ENCODE data around the gene CDC42BPG.

GRCh38 chr11:64858467-64859263 lies 14.2 kb upstream of the CDC42BPG start:
- TF ChIP-seq CTCF (IDR thresholded peaks at IDR 0.05 in 2 of 3, conservative IDR thresholded peaks at IDR 0.05 in 1 of 3; ENCODE audit: control insufficient read depth in 2 of 3, extremely low read depth in 1 of 3, insufficient read depth in 1 of 3, low read depth in 3 of 3, low read length in 3 of 3) (no peak), JUND (IDR thresholded peaks at IDR 0.05; ENCODE audit: low read depth, low read length) (no peak), MYC (IDR thresholded peaks at IDR 0.05; ENCODE audit: insufficient read depth, insufficient read length, insufficient replicate concordance, low read length, severe bottlenecking) (no peak), POLR2AphosphoS5 (IDR thresholded peaks at IDR 0.05; ENCODE audit: low read length) (no peak), NFYB (IDR thresholded peaks at IDR 0.05; ENCODE audit: insufficient read depth, low read depth, low read length) (no peak), YY1 (IDR thresholded peaks at IDR 0.05; ENCODE audit: low read depth, low read length) (no peak), POLR2A (IDR thresholded peaks at IDR 0.05; ENCODE audit: low read depth, low read length) (peak; percentile 49; the same call in 1 of the 2 replicates), ATF7 (IDR thresholded peaks at IDR 0.05; ENCODE audit: low read depth) (no peak), EZH2 (IDR thresholded peaks at IDR 0.05; ENCODE audit: borderline replicate concordance, control insufficient read depth, low read depth, low read length) (no peak)
- TF ChIP-seq, protein P1, sequence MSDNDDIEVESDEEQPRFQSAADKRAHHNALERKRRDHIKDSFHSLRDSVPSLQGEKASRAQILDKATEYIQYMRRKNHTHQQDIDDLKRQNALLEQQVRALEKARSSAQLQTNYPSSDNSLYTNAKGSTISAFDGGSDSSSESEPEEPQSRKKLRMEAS (IDR thresholded peaks at IDR 0.05; ENCODE audit: low read depth, low read length) = no peak
- TF ChIP-seq, protein P2, sequence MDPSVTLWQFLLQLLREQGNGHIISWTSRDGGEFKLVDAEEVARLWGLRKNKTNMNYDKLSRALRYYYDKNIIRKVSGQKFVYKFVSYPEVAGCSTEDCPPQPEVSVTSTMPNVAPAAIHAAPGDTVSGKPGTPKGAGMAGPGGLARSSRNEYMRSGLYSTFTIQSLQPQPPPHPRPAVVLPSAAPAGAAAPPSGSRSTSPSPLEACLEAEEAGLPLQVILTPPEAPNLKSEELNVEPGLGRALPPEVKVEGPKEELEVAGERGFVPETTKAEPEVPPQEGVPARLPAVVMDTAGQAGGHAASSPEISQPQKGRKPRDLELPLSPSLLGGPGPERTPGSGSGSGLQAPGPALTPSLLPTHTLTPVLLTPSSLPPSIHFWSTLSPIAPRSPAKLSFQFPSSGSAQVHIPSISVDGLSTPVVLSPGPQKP (IDR thresholded peaks at IDR 0.05; ENCODE audit: low read depth, low read length) = no peak
- TF ChIP-seq, protein P3, sequence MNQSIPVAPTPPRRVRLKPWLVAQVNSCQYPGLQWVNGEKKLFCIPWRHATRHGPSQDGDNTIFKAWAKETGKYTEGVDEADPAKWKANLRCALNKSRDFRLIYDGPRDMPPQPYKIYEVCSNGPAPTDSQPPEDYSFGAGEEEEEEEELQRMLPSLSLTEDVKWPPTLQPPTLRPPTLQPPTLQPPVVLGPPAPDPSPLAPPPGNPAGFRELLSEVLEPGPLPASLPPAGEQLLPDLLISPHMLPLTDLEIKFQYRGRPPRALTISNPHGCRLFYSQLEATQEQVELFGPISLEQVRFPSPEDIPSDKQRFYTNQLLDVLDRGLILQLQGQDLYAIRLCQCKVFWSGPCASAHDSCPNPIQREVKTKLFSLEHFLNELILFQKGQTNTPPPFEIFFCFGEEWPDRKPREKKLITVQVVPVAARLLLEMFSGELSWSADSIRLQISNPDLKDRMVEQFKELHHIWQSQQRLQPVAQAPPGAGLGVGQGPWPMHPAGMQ (IDR thresholded peaks at IDR 0.05; ENCODE audit: borderline replicate concordance) = no peak
- TF ChIP-seq, protein P4, sequence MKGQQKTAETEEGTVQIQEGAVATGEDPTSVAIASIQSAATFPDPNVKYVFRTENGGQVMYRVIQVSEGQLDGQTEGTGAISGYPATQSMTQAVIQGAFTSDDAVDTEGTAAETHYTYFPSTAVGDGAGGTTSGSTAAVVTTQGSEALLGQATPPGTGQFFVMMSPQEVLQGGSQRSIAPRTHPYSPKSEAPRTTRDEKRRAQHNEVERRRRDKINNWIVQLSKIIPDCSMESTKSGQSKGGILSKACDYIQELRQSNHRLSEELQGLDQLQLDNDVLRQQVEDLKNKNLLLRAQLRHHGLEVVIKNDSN (IDR thresholded peaks at IDR 0.05; ENCODE audit: borderline replicate concordance, extremely low read length, insufficient read depth, low read depth, low read length) = no peak
